Stimulated activated CD4-positive, alpha-beta T cell treated with anti-CD3 and anti-CD28 coated beads, Interleukin-12 subunit alpha, Interleukin-12 subunit beta, amount 100 ng/mL, for 4 hours (primary cell): ENCODE data around the gene LRP1.

Source experiments
- DNase-seq: peaks from one replicate; pipeline ENCODE4 v3.0.0-alpha.2; 2020

Gene LRP1

GRCh38 chr12:57157588-57158173 is 29.4 kb downstream of the LRP1 start:
- DNase-seq = no peak

- no peak for DNase-seq
Observed at GRCh38 chr12:57158186-57158585, 29.9 kb downstream of the LRP1 start.

GRCh38 chr12:57158665-57159064 is 30.4 kb downstream of the LRP1 start:
- DNase-seq = no peak

- no peak for DNase-seq
Observed at GRCh38 chr12:57159311-57159710, 31.0 kb downstream of the LRP1 start.

- no peak for DNase-seq
Observed at GRCh38 chr12:57160040-57160439, 31.8 kb downstream of the LRP1 start.

- no peak for DNase-seq
Observed at GRCh38 chr12:57160741-57161140, 32.5 kb downstream of the LRP1 start.

- no peak for DNase-seq
Observed at GRCh38 chr12:57161491-57161890, 33.2 kb downstream of the LRP1 start.

GRCh38 chr12:57162553-57163125 is 34.4 kb downstream of the LRP1 start:
- no peak for DNase-seq

- DNase-seq = no peak
Observed at GRCh38 chr12:57164454-57164853, 36.2 kb downstream of the LRP1 start.

GRCh38 chr12:57164966-57165625 is 36.8 kb downstream of the LRP1 start:
- no peak for DNase-seq

- no peak for DNase-seq
Observed at GRCh38 chr12:57165741-57166140, 37.5 kb downstream of the LRP1 start.

GRCh38 chr12:57166971-57167371 is 38.7 kb downstream of the LRP1 start:
- peak; percentile 38 for DNase-seq

GRCh38 chr12:57168058-57168457 is 39.8 kb downstream of the LRP1 start:
- DNase-seq = no peak

- no peak for DNase-seq
Observed at GRCh38 chr12:57169046-57169795, 40.9 kb downstream of the LRP1 start.

- DNase-seq = no peak
Observed at GRCh38 chr12:57169969-57170368, 41.7 kb downstream of the LRP1 start.

- no peak for DNase-seq
Observed at GRCh38 chr12:57170408-57170807, 42.1 kb downstream of the LRP1 start.

- DNase-seq = no peak
Observed at GRCh38 chr12:57170927-57171326, 42.6 kb downstream of the LRP1 start.

GRCh38 chr12:57171668-57172067 is 43.4 kb downstream of the LRP1 start:
- no peak for DNase-seq

- DNase-seq = peak; percentile 20
Observed at GRCh38 chr12:57173089-57173488, 44.8 kb downstream of the LRP1 start.

- no peak for DNase-seq
Observed at GRCh38 chr12:57173683-57174082, 45.4 kb downstream of the LRP1 start.

GRCh38 chr12:57175428-57176138 is 47.3 kb downstream of the LRP1 start:
- peak; percentile 41 for DNase-seq

- DNase-seq = no peak
Observed at GRCh38 chr12:57176139-57176477, 47.8 kb downstream of the LRP1 start.

GRCh38 chr12:57176846-57177245 is 48.6 kb downstream of the LRP1 start:
- DNase-seq = no peak
